Measurements from ENCODE around the gene NCOA1. TPM values are rescaled to one million over a fixed set of nuclear protein-coding genes. Genes with fewer than 3 reads are reported as not detected.
"Not testable (repeated sequence)": the region's sequence is repeated elsewhere in the genome, so short reads cannot be mapped to it uniquely, and the experiment has no call there.

Gene NCOA1
- polyA plus RNA-seq (ENCODE audit: insufficient read length in 12 of 12), result 100 to 1,000 TPM in 9 of 12 donors, 10 to 100 TPM in 3; 88.8 to 465 (median 116) TPM
- long read RNA-seq, donor 1, partial matches to known transcripts, result 0 of 1 reads
- long read RNA-seq, donor 1, other reads (novel, unspliced or antisense), result 0 of 1 reads
- long read RNA-seq, donor 2, partial matches to known transcripts, result 18 of 18 reads
- long read RNA-seq, donor 2, other reads (novel, unspliced or antisense), result 0 of 18 reads
- long read RNA-seq, donor 3, partial matches to known transcripts, result 5 of 7 reads
- long read RNA-seq, donor 3, other reads (novel, unspliced or antisense), result 0 of 7 reads
- long read RNA-seq, donor 4, result 0 reads
- long read RNA-seq, donor 5, full-length matches to known transcripts, result 2 of 30 reads
- long read RNA-seq, donor 5, partial matches to known transcripts, result 28 of 30 reads
- long read RNA-seq, donor 5, other reads (novel, unspliced or antisense), result 0 of 30 reads
- long read RNA-seq, donor 6, result 0 reads
- long read RNA-seq, donor 7, partial matches to known transcripts, result 0 of 1 reads
- long read RNA-seq, donor 7, other reads (novel, unspliced or antisense), result 0 of 1 reads
- long read RNA-seq, donor 8, partial matches to known transcripts, result 21 of 21 reads
- long read RNA-seq, donor 8, other reads (novel, unspliced or antisense), result 0 of 21 reads
- long read RNA-seq, donor 9, partial matches to known transcripts, result 7 of 7 reads
- long read RNA-seq, donor 9, other reads (novel, unspliced or antisense), result 0 of 7 reads
- long read RNA-seq, donor 10, partial matches to known transcripts, result 49 of 57 reads
- long read RNA-seq, donor 10, other reads (novel, unspliced or antisense), result 6 of 57 reads
- long read RNA-seq, donor 11, partial matches to known transcripts, result 0 of 1 reads
- long read RNA-seq, donor 11, other reads (novel, unspliced or antisense), result 0 of 1 reads

- DNase-seq, result peak; percentile 91
Observed at GRCh38 chr2:24490690-24491541, at the start of gene NCOA1. Gene NCOA1 (plus strand): TSS chr2:24491254. CDS start chr2:24658678, 167,424 bp downstream.

GRCh38 chr2:24448797-24449196 is 42.3 kb upstream of the NCOA1 start:
- DNase-seq, result no peak

GRCh38 chr2:24449344-24449743 is 41.7 kb upstream of the NCOA1 start:
- no peak for DNase-seq

GRCh38 chr2:24451805-24452501 is 39.1 kb upstream of the NCOA1 start:
- no peak for DNase-seq

GRCh38 chr2:24452502-24452885 is 38.6 kb upstream of the NCOA1 start:
- no peak for DNase-seq

- no peak for DNase-seq
Observed at GRCh38 chr2:24453379-24454073, 37.5 kb upstream of the NCOA1 start.

- peak; percentile 66 for DNase-seq
Observed at GRCh38 chr2:24454294-24454693, 36.8 kb upstream of the NCOA1 start.

GRCh38 chr2:24456599-24457556 is 34.2 kb upstream of the NCOA1 start:
- peak; percentile 57 for DNase-seq

- no peak for DNase-seq
Observed at GRCh38 chr2:24457696-24458386, 33.2 kb upstream of the NCOA1 start.

GRCh38 chr2:24459224-24460161 is 31.6 kb upstream of the NCOA1 start:
- DNase-seq, result no peak

- no peak for DNase-seq
Observed at GRCh38 chr2:24461685-24462084, 29.4 kb upstream of the NCOA1 start.

GRCh38 chr2:24463271-24463670 is 27.8 kb upstream of the NCOA1 start:
- DNase-seq, result no peak

- DNase-seq, result no peak
Observed at GRCh38 chr2:24466871-24467870, 23.9 kb upstream of the NCOA1 start.

GRCh38 chr2:24468453-24468852 is 22.6 kb upstream of the NCOA1 start:
- not testable (repeated sequence) for DNase-seq

GRCh38 chr2:24469148-24469650 is 21.9 kb upstream of the NCOA1 start:
- DNase-seq, result no peak

- DNase-seq, result no peak
Observed at GRCh38 chr2:24471662-24472061, 19.4 kb upstream of the NCOA1 start.
